CD4-positive, alpha-beta memory T cell (primary cell): Measurements from ENCODE around the gene DNAH9. TPM values are rescaled to one million over a fixed set of nuclear protein-coding genes. Genes with fewer than 3 reads are reported as not detected.

Experiments used
- CTCF ChIA-PET: fragments of 350-600 bp; sonication (Branson Sonifier 250); formaldehyde crosslinking; loops from one replicate; lab custom pipeline; 2021; ENCODE audit warnings: inconsistent platforms; ENCODE audit not compliant: partially characterized antibody; lab: Charles Lee
- POLR2A ChIA-PET: fragments of 350-600 bp; sonication (Branson Sonifier 250); formaldehyde crosslinking; loops from one replicate; lab custom pipeline; 2021; ENCODE audit not compliant: partially characterized antibody; lab: Charles Lee
- DNase-seq, 5 donors: peaks; one replicate each; pipeline versions ENCODE4 v3.0.0 to v3.0.0-alpha.2; 2020 to 2022; ENCODE audit warnings: mixed read lengths in 1 of 5
- H3K27ac ChIP-seq: one replicate; pipeline ENCODE4 v1.7.0; 2013; ENCODE audit warnings: low read depth, low read length
- H3K27me3 ChIP-seq: 2 replicates; pipeline ENCODE4 v1.7.0; 2013; ENCODE audit warnings: mild to moderate bottlenecking, low read length, moderate library complexity; ENCODE audit not compliant: insufficient read depth
- H3K36me3 ChIP-seq: 2 replicates; pipeline ENCODE4 v1.7.0; 2013; ENCODE audit warnings: mild to moderate bottlenecking, low read length, moderate library complexity; ENCODE audit not compliant: insufficient read depth
- H3K4me1 ChIP-seq: 2 replicates; pipeline ENCODE4 v1.7.0; 2013; ENCODE audit warnings: mild to moderate bottlenecking, low read length, moderate library complexity; ENCODE audit not compliant: insufficient read depth
- H3K4me3 ChIP-seq, 2 donors: one replicate each; pipeline ENCODE4 v1.7.0; 2013; ENCODE audit warnings: low read length in 2 of 2, mild to moderate bottlenecking in 1 of 2
- H3K9me3 ChIP-seq, 2 donors: one replicate each; pipeline ENCODE4 v1.7.0; 2013; ENCODE audit warnings: low read length in 2 of 2, control low read depth in 1 of 2; ENCODE audit not compliant: control insufficient read depth in 1 of 2
- H3K27ac Mint-ChIP-seq, 7 donors: one replicate each; pipeline ENCODE4 v1.8.0; 2020 to 2021; ENCODE audit warnings: mixed read lengths in 7 of 7, mild to moderate bottlenecking in 6 of 7, inconsistent platforms in 3 of 7, moderate library complexity in 3 of 7
- H3K27me3 Mint-ChIP-seq, 2 donors: one replicate each; pipeline ENCODE4 v1.8.0; 2020 to 2021; ENCODE audit warnings: mixed read lengths in 2 of 2
- H3K36me3 Mint-ChIP-seq, 2 donors: one replicate each; pipeline ENCODE4 v1.8.0; 2020 to 2021; ENCODE audit warnings: mixed read lengths in 2 of 2, inconsistent platforms in 1 of 2, mild to moderate bottlenecking in 1 of 2
- H3K4me1 Mint-ChIP-seq, 4 donors: one replicate each; pipeline ENCODE4 v1.8.0; 2020 to 2021; ENCODE audit warnings: mixed read lengths in 4 of 4, mild to moderate bottlenecking in 1 of 4
- H3K4me3 Mint-ChIP-seq, 8 donors: one replicate each; pipeline ENCODE4 v1.8.0; 2020 to 2021; ENCODE audit warnings: mixed read lengths in 8 of 8, mild to moderate bottlenecking in 7 of 8, moderate library complexity in 6 of 8, inconsistent platforms in 3 of 8
- H3K9me3 Mint-ChIP-seq, 8 donors: one replicate each; pipeline ENCODE4 v1.8.0; 2020 to 2021; ENCODE audit warnings: mixed read lengths in 8 of 8, mild to moderate bottlenecking in 5 of 8, inconsistent platforms in 3 of 8, moderate library complexity in 1 of 8
- intact Hi-C: fragments of 100-400 bp; cut with micrococcal nuclease; formaldehyde crosslinking; loops from one replicate; pipeline ENCODE4 v1.15.1; 2023
- polyA plus RNA-seq, 2 donors: library from polyadenylated mRNA; unstranded; fragments of 300-500 nt; fragmentation: Illumina TruSeq; gene quantifications; one replicate each; pipeline ENCODE4 v1.2.3, GENCODE V29; 2021
- total RNA-seq, 2 experiments: library from RNA; stranded (reverse); gene quantifications; one replicate each; pipeline ENCODE4 v1.2.3, GENCODE V29; 2021

Gene DNAH9
- total and polyA plus RNA-seq, 4 experiments from 2014 or later, result not detected

GRCh38 chr17:11999696-12000095, 401.4 kb downstream of the DNAH9 start:
- Mint-ChIP-seq H3K27ac (peak overlapping the region in 1 of 7 donors; percentile 10), H3K9me3 (peaks cover 0 to 4% (median 0%) of the 10 kb centered on the region in 8 donors), H3K27me3 (no peaks in the 10 kb centered on the region), H3K4me3 (no peak overlapping the region), H3K4me1 (peaks cover 11 to 27% (median 16%) of the 10 kb centered on the region in 4 donors), H3K36me3 (peaks cover 0 to 10% of the 10 kb centered on the region in 2 donors)
- Histone ChIP-seq H3K27ac (no peak overlapping the region), H3K36me3 (no peaks in the 10 kb centered on the region), H3K9me3 (no peaks in the 10 kb centered on the region), H3K4me3 (no peak overlapping the region), H3K27me3 (no peaks in the 10 kb centered on the region), H3K4me1 (peaks cover 13% of the 10 kb centered on the region)
- intact Hi-C loops, result loop anchor here (5.0 kb wide), 1 partner anchor 1302 kb away; the partner anchor contains the start of genes ADPRM and SCO1
- DNase-seq, result no peak
- CTCF ChIA-PET, result interaction anchor here (1.5 kb wide), 1 partner anchor 21 kb away, joined by 5 read pairs; the partner anchor contains the start of gene MAP2K4
- POLR2A ChIA-PET, result interaction anchor here (5.1 kb wide), 1 partner anchor 20 kb away, joined by 287 read pairs; the partner anchor contains the start of gene MAP2K4

- Mint-ChIP-seq H3K9me3 (no peaks in the 10 kb centered on the region), H3K4me1 (no peaks in the 10 kb centered on the region), H3K36me3 (no peaks in the 10 kb centered on the region), H3K4me3 (no peak overlapping the region), H3K27me3 (peaks cover 5% of the 10 kb centered on the region in 2 donors), H3K27ac (no peak overlapping the region)
- Histone ChIP-seq H3K9me3 (no peaks in the 10 kb centered on the region), H3K4me1 (no peaks in the 10 kb centered on the region), H3K36me3 (no peaks in the 10 kb centered on the region), H3K4me3 (no peak overlapping the region), H3K27ac (no peak overlapping the region), H3K27me3 (no peaks in the 10 kb centered on the region)
- no peak for DNase-seq
- POLR2A ChIA-PET, result interaction anchor here (2.6 to 4.1 kb wide), 2 partner anchors 10 to 13 kb away, joined by 8 to 29 read pairs; partner anchors contain the start of genes MAP2K4 and ZNF18
- intact Hi-C loops, result no loop called here
- CTCF ChIA-PET, result interaction anchor here (0.8 to 2.2 kb wide), 3 partner anchors 10 to 16 kb away, joined by 3 to 10 read pairs (median 3); partner anchors contain the start of gene ZNF18
These were observed 409.2 kb downstream of the DNAH9 start for GRCh38 chr17:12007466-12007865.
